Skeletal muscle cell (primary cell): ENCODE results near the gene ATP2B3.

Experiments
- DNase-seq: peaks from one replicate; pipeline ENCODE4 v3.0.0-alpha.2; 2010; ENCODE audit warnings: low read depth
- H3K4me3 ChIP-seq: 2 replicates; pipeline ENCODE4 v1.5.1; 2011; ENCODE audit warnings: low read depth, mild to moderate bottlenecking, control low read depth, low read length, moderate library complexity

ATP2B3 gene

GRCh38 chrX:153517423-153517822 lies at the start of gene ATP2B3:
ATP2B3 (plus strand) TSS chrX:153517642; CDS start chrX:153536248, 18,606 bp downstream.
- no peak for DNase-seq
- H3K4me3 ChIP-seq, result no peak within 1 kb of the TSS

GRCh38 chrX:153468008-153468580 lies 49.3 kb upstream of the ATP2B3 start:
- H3K4me3 ChIP-seq, result no peak overlapping the region

GRCh38 chrX:153469811-153470410 lies 47.5 kb upstream of the ATP2B3 start:
- no peak for DNase-seq

More at GRCh38 chrX:153468008-153468580, 49.3 kb upstream of the ATP2B3 start:
- no peak for DNase-seq

GRCh38 chrX:153470411-153471363 lies 46.8 kb upstream of the ATP2B3 start, which contains the start of gene HAUS7:
HAUS7 (minus strand) TSS chrX:153470576; CDS start chrX:153470557, 19 bp downstream.
- DNase-seq, result peak; percentile 68
- H3K4me3 ChIP-seq, result peak within 1 kb of the TSS; percentile 71

More at GRCh38 chrX:153469811-153470410, 47.5 kb upstream of the ATP2B3 start:
- peak overlapping the region; percentile 71 for H3K4me3 ChIP-seq

- DNase-seq, result no peak
- no peak overlapping the region for H3K4me3 ChIP-seq
Measured at GRCh38 chrX:153471663-153472280, 45.7 kb upstream of the ATP2B3 start.

GRCh38 chrX:153473126-153473525 lies 44.3 kb upstream of the ATP2B3 start:
- no peak overlapping the region for H3K4me3 ChIP-seq

GRCh38 chrX:153474266-153474665 lies 43.2 kb upstream of the ATP2B3 start:
- H3K4me3 ChIP-seq, result no peak overlapping the region

More at GRCh38 chrX:153473126-153473525, 44.3 kb upstream of the ATP2B3 start:
- no peak for DNase-seq

GRCh38 chrX:153474718-153475117 lies 42.7 kb upstream of the ATP2B3 start:
- DNase-seq, result no peak
- no peak overlapping the region for H3K4me3 ChIP-seq

More at GRCh38 chrX:153474266-153474665, 43.2 kb upstream of the ATP2B3 start:
- no peak for DNase-seq

- no peak for DNase-seq
- H3K4me3 ChIP-seq, result no peak overlapping the region
Measured at GRCh38 chrX:153475271-153475670, 42.2 kb upstream of the ATP2B3 start.

- no peak for DNase-seq
- H3K4me3 ChIP-seq, result no peak overlapping the region
Measured at GRCh38 chrX:153475751-153476281, 41.6 kb upstream of the ATP2B3 start.

- no peak overlapping the region for H3K4me3 ChIP-seq
- no peak for DNase-seq
Measured at GRCh38 chrX:153476666-153477363, 40.6 kb upstream of the ATP2B3 start.

- no peak for DNase-seq
- no peak overlapping the region for H3K4me3 ChIP-seq
Measured at GRCh38 chrX:153477364-153477857, 40.0 kb upstream of the ATP2B3 start.

GRCh38 chrX:153477901-153478300 lies 39.5 kb upstream of the ATP2B3 start:
- no peak overlapping the region for H3K4me3 ChIP-seq
- no peak for DNase-seq

- no peak for DNase-seq
- H3K4me3 ChIP-seq, result no peak overlapping the region
Measured at GRCh38 chrX:153478746-153479145, 38.7 kb upstream of the ATP2B3 start.

- H3K4me3 ChIP-seq, result no peak overlapping the region
- no peak for DNase-seq
Measured at GRCh38 chrX:153481043-153481442, 36.4 kb upstream of the ATP2B3 start.

GRCh38 chrX:153482376-153483015 lies 34.9 kb upstream of the ATP2B3 start:
- no peak overlapping the region for H3K4me3 ChIP-seq
- DNase-seq, result no peak

- DNase-seq, result no peak
- H3K4me3 ChIP-seq, result no peak overlapping the region
Measured at GRCh38 chrX:153485396-153486080, 31.9 kb upstream of the ATP2B3 start.

GRCh38 chrX:153486171-153486570 lies 31.3 kb upstream of the ATP2B3 start:
- H3K4me3 ChIP-seq, result no peak overlapping the region
- DNase-seq, result no peak
